ENCODE measurements around the gene SYNPO2. TPM values are rescaled to one million over a fixed set of nuclear protein-coding genes. Genes with fewer than 3 reads are reported as not detected.

Gene SYNPO2
- total and polyA plus RNA-seq, 2 donors (not counting 1 experiment from before 2014, with no cell fraction given), result 40.1 to 71.7 TPM

GRCh38 chr4:118947095-118947494 is 58.4 kb downstream of the SYNPO2 start:
- Histone ChIP-seq H4K20me1 (ENCODE audit: control insufficient read depth, extremely low read depth, insufficient read depth, low read length) (no peaks in the 10 kb centered on the region), H3K4me2 (ENCODE audit: extremely low read depth, insufficient read depth, low read length) (no peak overlapping the region), H3K79me2 (ENCODE audit: control insufficient read depth, insufficient read depth, low read length) (no peaks in the 10 kb centered on the region), H3K4me3 (replicated peaks in 1 of 4; ENCODE audit: control extremely low read depth in 1 of 4, insufficient read depth in 1 of 4, low read depth in 3 of 4, low read length in 4 of 4) (no peak overlapping the region), H3K27me3 (ENCODE audit: control insufficient read depth, insufficient read depth, low read length) (no peaks in the 10 kb centered on the region), H3K9ac (ENCODE audit: insufficient read depth, low read length) (no peak overlapping the region), H3K4me1 (ENCODE audit: control insufficient read depth, extremely low read depth, insufficient read depth, low read length) (peaks cover 2% of the 10 kb centered on the region), H3K9me3 (ENCODE audit: control insufficient read depth, insufficient read depth, low read depth, low read length) (no peaks in the 10 kb centered on the region), H3K36me3 (ENCODE audit: control insufficient read depth, insufficient read depth, low read length) (no peaks in the 10 kb centered on the region), H2AFZ (ENCODE audit: low read length) (no peak overlapping the region), H3K27ac (ENCODE audit: insufficient read depth, low read length) (no peak overlapping the region)
- TF ChIP-seq, protein P1, sequence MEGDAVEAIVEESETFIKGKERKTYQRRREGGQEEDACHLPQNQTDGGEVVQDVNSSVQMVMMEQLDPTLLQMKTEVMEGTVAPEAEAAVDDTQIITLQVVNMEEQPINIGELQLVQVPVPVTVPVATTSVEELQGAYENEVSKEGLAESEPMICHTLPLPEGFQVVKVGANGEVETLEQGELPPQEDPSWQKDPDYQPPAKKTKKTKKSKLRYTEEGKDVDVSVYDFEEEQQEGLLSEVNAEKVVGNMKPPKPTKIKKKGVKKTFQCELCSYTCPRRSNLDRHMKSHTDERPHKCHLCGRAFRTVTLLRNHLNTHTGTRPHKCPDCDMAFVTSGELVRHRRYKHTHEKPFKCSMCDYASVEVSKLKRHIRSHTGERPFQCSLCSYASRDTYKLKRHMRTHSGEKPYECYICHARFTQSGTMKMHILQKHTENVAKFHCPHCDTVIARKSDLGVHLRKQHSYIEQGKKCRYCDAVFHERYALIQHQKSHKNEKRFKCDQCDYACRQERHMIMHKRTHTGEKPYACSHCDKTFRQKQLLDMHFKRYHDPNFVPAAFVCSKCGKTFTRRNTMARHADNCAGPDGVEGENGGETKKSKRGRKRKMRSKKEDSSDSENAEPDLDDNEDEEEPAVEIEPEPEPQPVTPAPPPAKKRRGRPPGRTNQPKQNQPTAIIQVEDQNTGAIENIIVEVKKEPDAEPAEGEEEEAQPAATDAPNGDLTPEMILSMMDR (conservative IDR thresholded peaks at IDR 0.05 in 1 of 2, IDR thresholded peaks at IDR 0.05 in 1 of 2; ENCODE audit: low read depth in 1 of 2, low read length in 2 of 2), result no peak
- no peak for TF ChIP-seq EZH2 (IDR thresholded peaks at IDR 0.05; ENCODE audit: low read length, missing control alignments)
- DNase-seq (ENCODE audit: low read depth in 2 of 2), result no peak

DNA sequence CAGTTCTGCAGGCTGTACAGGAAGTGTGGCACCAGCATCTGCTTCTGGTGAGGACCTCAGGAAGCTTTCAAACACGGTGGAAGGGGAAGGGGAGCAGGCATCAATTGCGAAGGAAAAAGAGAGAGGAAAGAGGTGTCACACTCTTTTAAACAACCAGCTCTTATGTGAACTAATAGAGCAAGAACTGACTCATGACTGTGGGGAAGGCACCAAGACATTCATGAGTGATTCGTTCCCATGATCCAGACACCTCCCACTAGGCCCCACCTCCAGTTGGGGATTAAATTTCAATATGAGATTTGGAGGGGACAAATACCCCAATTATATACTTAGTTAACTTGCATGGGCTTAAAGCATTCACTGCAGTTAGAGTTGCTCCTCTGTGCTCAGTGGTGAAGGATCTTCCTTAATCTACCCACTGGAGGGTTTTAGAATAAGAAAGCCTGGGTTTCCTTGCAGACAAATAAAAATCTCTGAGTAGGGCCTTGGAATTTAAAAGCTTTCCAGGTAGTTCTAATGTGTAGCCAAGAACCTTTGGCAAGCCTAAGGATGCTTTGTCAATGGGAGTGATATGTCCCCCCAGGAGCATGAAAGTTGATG is 60.0 kb downstream of the SYNPO2 start:
- no peak for DNase-seq (ENCODE audit: low read depth in 2 of 2)
- no peak overlapping the region for H3K27ac ChIP-seq (ENCODE audit: insufficient read depth, low read length)
- H3K9ac ChIP-seq (ENCODE audit: insufficient read depth, low read length), result no peak overlapping the region
- H3K4me2 ChIP-seq (ENCODE audit: extremely low read depth, insufficient read depth, low read length), result no peak overlapping the region
- H4K20me1 ChIP-seq (ENCODE audit: control insufficient read depth, extremely low read depth, insufficient read depth, low read length), result no peaks in the 10 kb centered on the region
- no peaks in the 10 kb centered on the region for H3K9me3 ChIP-seq (ENCODE audit: control insufficient read depth, insufficient read depth, low read depth, low read length)
- H3K27me3 ChIP-seq (ENCODE audit: control insufficient read depth, insufficient read depth, low read length), result no peaks in the 10 kb centered on the region
- no peaks in the 10 kb centered on the region for H3K4me1 ChIP-seq (ENCODE audit: control insufficient read depth, extremely low read depth, insufficient read depth, low read length)
- no peak overlapping the region for H3K4me3 ChIP-seq (replicated peaks in 1 of 4; ENCODE audit: control extremely low read depth in 1 of 4, insufficient read depth in 1 of 4, low read depth in 3 of 4, low read length in 4 of 4)
- no peaks in the 10 kb centered on the region for H3K79me2 ChIP-seq (ENCODE audit: control insufficient read depth, insufficient read depth, low read length)
- TF ChIP-seq, protein P1 (conservative IDR thresholded peaks at IDR 0.05 in 1 of 2, IDR thresholded peaks at IDR 0.05 in 1 of 2; ENCODE audit: low read depth in 1 of 2, low read length in 2 of 2), result no peak
- no peak for TF ChIP-seq EZH2 (IDR thresholded peaks at IDR 0.05; ENCODE audit: low read length, missing control alignments)
- H2AFZ ChIP-seq (ENCODE audit: low read length), result no peak overlapping the region
- no peaks in the 10 kb centered on the region for H3K36me3 ChIP-seq (ENCODE audit: control insufficient read depth, insufficient read depth, low read length)

DNA sequence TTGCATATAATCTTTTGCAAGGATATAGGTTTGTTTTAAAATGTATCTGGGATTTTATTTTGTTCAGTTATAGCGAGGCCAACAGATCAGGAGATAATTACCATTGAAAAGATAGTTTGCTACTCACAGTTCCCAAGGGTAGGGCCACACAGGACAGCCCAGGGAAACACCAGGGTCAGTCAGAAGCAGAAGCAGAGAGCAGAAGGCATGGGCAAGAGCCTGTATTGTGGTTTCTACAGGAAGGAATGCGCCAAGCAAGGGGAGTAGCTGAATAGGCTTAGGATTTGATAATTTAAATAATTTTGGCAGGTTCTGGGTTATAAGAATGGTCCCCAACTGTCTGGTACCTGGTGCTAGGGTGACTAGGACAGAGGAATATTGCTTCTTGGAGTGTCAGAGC is 61.6 kb downstream of the SYNPO2 start:
- TF ChIP-seq, protein P1 (conservative IDR thresholded peaks at IDR 0.05 in 1 of 2, IDR thresholded peaks at IDR 0.05 in 1 of 2; ENCODE audit: low read depth in 1 of 2, low read length in 2 of 2), result no peak
- TF ChIP-seq EZH2 (IDR thresholded peaks at IDR 0.05; ENCODE audit: low read length, missing control alignments), result no peak
- no peak for DNase-seq (ENCODE audit: low read depth in 2 of 2)
- Histone ChIP-seq H3K9ac (ENCODE audit: insufficient read depth, low read length) (no peak overlapping the region), H2AFZ (ENCODE audit: low read length) (no peak overlapping the region), H3K36me3 (ENCODE audit: control insufficient read depth, insufficient read depth, low read length) (no peaks in the 10 kb centered on the region), H3K79me2 (ENCODE audit: control insufficient read depth, insufficient read depth, low read length) (no peaks in the 10 kb centered on the region), H3K27ac (ENCODE audit: insufficient read depth, low read length) (no peak overlapping the region), H3K27me3 (ENCODE audit: control insufficient read depth, insufficient read depth, low read length) (no peaks in the 10 kb centered on the region), H3K9me3 (ENCODE audit: control insufficient read depth, insufficient read depth, low read depth, low read length) (no peaks in the 10 kb centered on the region), H3K4me1 (ENCODE audit: control insufficient read depth, extremely low read depth, insufficient read depth, low read length) (peaks cover 3% of the 10 kb centered on the region), H3K4me2 (ENCODE audit: extremely low read depth, insufficient read depth, low read length) (no peak overlapping the region), H4K20me1 (ENCODE audit: control insufficient read depth, extremely low read depth, insufficient read depth, low read length) (no peaks in the 10 kb centered on the region), H3K4me3 (replicated peaks in 1 of 4; ENCODE audit: control extremely low read depth in 1 of 4, insufficient read depth in 1 of 4, low read depth in 3 of 4, low read length in 4 of 4) (no peak overlapping the region)

Measured in fibroblast of lung (primary cell).